ENCODE measurements around the gene SLC6A19. TPM values are rescaled to one million over a fixed set of nuclear protein-coding genes. Genes with fewer than 3 reads are reported as not detected.

SLC6A19 gene
- total and polyA plus RNA-seq, 10 of the 15 experiments (the other 5 are each of a cell fraction or from before 2014, with no cell fraction given), result 0.01 to 0.03 TPM; not detected in 8

DNA sequence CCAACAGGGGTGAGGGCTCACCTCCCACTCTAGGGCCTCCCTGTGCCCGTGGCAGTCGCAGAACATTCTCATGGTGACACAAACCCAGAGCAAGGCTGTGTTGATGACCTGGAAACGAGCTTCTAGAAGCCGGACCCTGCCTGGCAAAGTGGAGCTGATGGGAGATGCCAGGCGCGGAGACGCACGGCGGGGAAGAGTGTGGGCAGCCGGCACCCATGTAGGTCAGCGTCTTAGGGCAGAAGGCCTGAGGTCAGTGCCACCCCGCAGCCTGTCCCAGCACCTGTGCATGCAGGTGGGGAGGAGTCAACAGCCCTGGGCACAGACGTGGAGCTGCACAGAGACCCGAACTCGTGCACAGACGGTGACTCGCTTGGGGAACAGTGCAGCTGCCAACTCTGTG lies 29.2 kb downstream of the SLC6A19 start:
- POLR2A ChIA-PET, result no interaction called here
- CTCF ChIA-PET, result no interaction called here
- Histone ChIP-seq H3K27ac (ENCODE audit: control insufficient read depth, insufficient read depth) (no peak overlapping the region), H2AFZ (ENCODE audit: control insufficient read depth, low read depth, low read length) (no peak overlapping the region), H3K9me3 (replicated peaks; ENCODE audit: control insufficient read depth, insufficient read depth, low read length) (peaks cover 2% of the 10 kb centered on the region; the same call in 2 of the 3 replicates), H3K27me3 (replicated peaks in 1 of 2; ENCODE audit: control insufficient read depth in 2 of 2, insufficient read depth in 2 of 2, low read length in 1 of 2) (no peaks in the 10 kb centered on the region; a peak in 2 of 4 replicates), H3K4me2 (ENCODE audit: control insufficient read depth, insufficient read depth) (no peak overlapping the region), H3K4me3 (no peak overlapping the region), H3K4me1 (ENCODE audit: control insufficient read depth, insufficient read depth, low read length) (no peaks in the 10 kb centered on the region), H3K79me2 (ENCODE audit: control insufficient read depth, insufficient read depth, low read length) (no peaks in the 10 kb centered on the region), H3K36me3 (ENCODE audit: control insufficient read depth in 2 of 2, insufficient read depth in 2 of 2, low read length in 1 of 2) (no peaks in the 10 kb centered on the region), H3K9ac (ENCODE audit: control insufficient read depth, insufficient read depth, low read length) (no peak overlapping the region), H4K20me1 (ENCODE audit: control insufficient read depth, insufficient read depth) (no peaks in the 10 kb centered on the region)
- FAIRE-seq (no peak), ATAC-seq (no peak), DNase-seq (ENCODE audit: low read depth, low spot score) (no peak)
- RAD21 ChIA-PET (ENCODE audit: unreplicated experiment), result no interaction called here
- no TSS peak for BruUV-seq (replicated peaks)
- SMC1A ChIA-PET (ENCODE audit: uncharacterized antibody, unreplicated experiment), result no interaction called here
- intact Hi-C loops (cut with micrococcal nuclease; ENCODE audit: unreplicated experiment) (no loop called here), in situ Hi-C loops (cut with MboI) (no loop called here)
- TF ChIP-seq FOS (IDR thresholded peaks at IDR 0.05; ENCODE audit: borderline replicate concordance, extremely low read depth, insufficient read length) (no peak), BCL11A (IDR thresholded peaks at IDR 0.05; ENCODE audit: low read depth, low read length) (no peak), NFIC (IDR thresholded peaks at IDR 0.05; ENCODE audit: low read depth, low read length) (no peak), ZNF384 (IDR thresholded peaks at IDR 0.05; ENCODE audit: borderline replicate concordance, low read depth, low read length) (no peak), SUZ12 (IDR thresholded peaks at IDR 0.05; ENCODE audit: unreplicated experiment) (no peak), RBBP5 (conservative IDR thresholded peaks at IDR 0.05) (no peak), NFYB (IDR thresholded peaks at IDR 0.05; ENCODE audit: insufficient read depth, low read depth, low read length) (no peak), SREBF2 (IDR thresholded peaks at IDR 0.05; ENCODE audit: low read length) (no peak)
- WGBS (ENCODE audit: insufficient coverage, insufficient replicate concordance, low lambda C conversion rate, missing lambda C conversion rate), result 41% methylated on average over 17 of the region's 17 CpGs

GRCh38 chr5:1231354-1231905 lies 30.0 kb downstream of the SLC6A19 start:
- in situ Hi-C loops (cut with MboI), result no loop called here
- POLR2A ChIA-PET, result no interaction called here
- H3K9me3 ChIP-seq (replicated peaks; ENCODE audit: control insufficient read depth, insufficient read depth, low read length), result peaks cover 2% of the 10 kb centered on the region; the same call in 2 of the 3 replicates
- H3K4me2 ChIP-seq (ENCODE audit: control insufficient read depth, insufficient read depth), result no peak overlapping the region
- no peak overlapping the region for H3K9ac ChIP-seq (ENCODE audit: control insufficient read depth, insufficient read depth, low read length)
- DNase-seq (ENCODE audit: low read depth, low spot score) (no peak), FAIRE-seq (no peak), ATAC-seq (no peak)
- H3K36me3 ChIP-seq (ENCODE audit: control insufficient read depth in 2 of 2, insufficient read depth in 2 of 2, low read length in 1 of 2), result no peaks in the 10 kb centered on the region
- CTCF ChIA-PET, result no interaction called here
- H3K27me3 ChIP-seq (replicated peaks in 1 of 2; ENCODE audit: control insufficient read depth in 2 of 2, insufficient read depth in 2 of 2, low read length in 1 of 2), result no peaks in the 10 kb centered on the region; a peak in 2 of 4 replicates
- H3K4me1 ChIP-seq (ENCODE audit: control insufficient read depth, insufficient read depth, low read length), result no peaks in the 10 kb centered on the region
- H3K79me2 ChIP-seq (ENCODE audit: control insufficient read depth, insufficient read depth, low read length), result no peaks in the 10 kb centered on the region
- RAD21 ChIA-PET (ENCODE audit: unreplicated experiment), result no interaction called here
- SMC1A ChIA-PET (ENCODE audit: uncharacterized antibody, unreplicated experiment), result no interaction called here
- WGBS (ENCODE audit: insufficient coverage, insufficient replicate concordance, low lambda C conversion rate, missing lambda C conversion rate), result 26% methylated on average over 13 of the region's 13 CpGs
- intact Hi-C loops (cut with micrococcal nuclease; ENCODE audit: unreplicated experiment), result no loop called here
- H3K4me3 ChIP-seq, result no peak overlapping the region
- no peak overlapping the region for H3K27ac ChIP-seq (ENCODE audit: control insufficient read depth, insufficient read depth)
- no TSS peak for BruUV-seq (replicated peaks)
- H2AFZ ChIP-seq (ENCODE audit: control insufficient read depth, low read depth, low read length), result no peak overlapping the region
- TF ChIP-seq RUNX3 (IDR thresholded peaks at IDR 0.05; ENCODE audit: low read length) (no peak), SUZ12 (IDR thresholded peaks at IDR 0.05; ENCODE audit: unreplicated experiment) (no peak), BACH1 (IDR thresholded peaks at IDR 0.05; ENCODE audit: borderline replicate concordance) (no peak), KAT2A (conservative IDR thresholded peaks at IDR 0.05; ENCODE audit: control insufficient read depth, low read depth, low read length) (no peak)
- no peaks in the 10 kb centered on the region for H4K20me1 ChIP-seq (ENCODE audit: control insufficient read depth, insufficient read depth)

All from GM12878 (cell line).